Adrenal gland (tissue), 5 donors: ENCODE measurements around the gene TMEM97.

ENCODE experiments used
- CTCF ChIP-seq, 6 experiments: fragments of 450-650 bp in 4 of 6; fragments of 200-600 bp in 2 of 6; sonication (generic) in 1 of 6; IDR thresholded peaks; 1 replicate in 5 of 6; 2 replicates in 1 of 6; pipeline versions ENCODE4 v1.5.1 to v1.8.0; 2016 to 2021; ENCODE audit warnings: antibody characterized with exemption in 6 of 6, mild to moderate bottlenecking in 2 of 6, moderate library complexity in 1 of 6
- POLR2A ChIP-seq, 2 donors: fragments of 450-650 bp; IDR thresholded peaks; one replicate each; pipeline ENCODE4 v1.6.1; 2017; ENCODE audit warnings: antibody characterized with exemption in 2 of 2, mild to moderate bottlenecking in 2 of 2, moderate library complexity in 1 of 2
- donor health status: DM: no; HTN: no; CAD: no.

DNA sequence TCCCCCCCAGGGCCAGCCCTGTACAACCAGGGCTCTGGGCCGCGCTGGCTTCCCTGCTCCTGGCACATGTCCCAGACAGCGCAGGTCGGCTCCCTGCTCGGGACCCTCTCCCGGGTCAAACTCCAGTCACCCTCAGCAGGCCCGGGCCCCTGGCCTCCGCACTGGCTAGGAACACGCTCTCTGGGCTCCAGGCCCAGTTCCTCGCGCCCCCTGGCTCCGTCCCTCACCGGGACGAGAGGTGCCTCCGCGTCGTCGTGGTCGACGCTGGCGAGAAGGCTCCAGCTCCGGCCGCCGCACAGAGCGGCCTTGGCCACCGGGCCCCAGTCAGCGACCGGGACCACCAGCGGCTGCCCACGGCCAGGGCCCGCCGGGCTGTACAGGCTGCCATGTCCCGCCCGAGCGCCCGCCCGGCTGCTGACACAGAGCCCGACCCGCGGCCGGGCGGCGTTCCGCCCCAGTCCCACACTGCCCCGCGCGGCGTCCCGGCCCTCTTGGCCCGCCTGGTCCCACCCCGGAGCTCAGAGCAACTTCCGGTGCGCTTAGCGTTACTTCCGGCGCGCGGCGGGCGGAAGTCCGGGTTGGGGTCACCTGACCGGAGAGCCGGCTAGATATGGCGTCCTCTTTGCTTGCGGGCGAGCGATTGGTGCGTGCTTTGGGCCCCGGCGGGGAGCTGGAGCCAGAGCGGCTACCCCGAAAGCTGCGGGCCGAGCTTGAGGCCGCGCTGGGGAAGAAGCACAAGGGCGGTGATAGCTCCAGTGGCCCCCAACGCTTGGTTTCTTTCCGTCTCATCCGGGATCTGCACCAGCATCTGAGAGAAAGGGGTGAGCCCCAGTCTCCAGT lies 38.3 kb downstream of the TMEM97 start, which contains the start of gene POLDIP2:
- TF ChIP-seq CTCF (IDR thresholded peaks at IDR 0.05) (no peak), POLR2A (IDR thresholded peaks at IDR 0.05) (peak; percentile 94 to 95)
